ENCODE data around the gene DPM3. TPM values are rescaled to one million over a fixed set of nuclear protein-coding genes. Genes with fewer than 3 reads are reported as not detected.

DPM3 gene
- total RNA-seq, 1 donor from 2014 or later = 13.6 TPM

DNA sequence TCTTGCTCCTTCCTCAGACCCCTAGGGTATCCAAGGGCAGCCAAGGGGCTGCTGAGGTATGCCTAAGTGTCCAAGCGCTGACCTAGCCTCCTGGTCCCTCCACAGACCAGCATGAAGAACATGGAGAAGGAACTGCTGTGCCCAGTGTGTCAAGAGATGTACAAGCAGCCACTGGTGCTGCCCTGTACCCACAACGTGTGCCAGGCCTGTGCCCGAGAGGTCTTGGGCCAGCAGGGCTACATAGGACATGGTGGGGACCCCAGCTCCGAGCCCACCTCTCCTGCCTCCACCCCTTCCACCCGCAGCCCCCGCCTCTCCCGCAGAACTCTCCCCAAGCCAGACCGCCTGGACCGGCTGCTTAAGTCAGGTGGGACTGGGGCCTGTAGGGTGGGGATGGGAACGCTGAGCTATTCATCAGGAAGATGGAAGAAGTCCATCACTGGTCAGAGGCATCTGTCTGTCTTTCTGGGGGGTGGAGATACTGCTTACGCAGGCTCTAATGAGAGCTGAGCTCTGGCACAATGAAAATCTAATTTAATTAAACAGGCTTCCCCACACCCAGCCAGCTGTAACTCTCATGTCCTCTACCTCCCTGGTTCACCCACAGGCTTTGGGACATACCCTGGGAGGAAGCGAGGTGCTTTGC is 35.1 kb upstream of the DPM3 start:
- Histone ChIP-seq H3K27ac (ENCODE audit: low read depth, low read length) (no peak overlapping the region), H3K9ac (ENCODE audit: low read depth in 1 of 3, low read length in 3 of 3) (no peak overlapping the region), H3K27me3 (ENCODE audit: control insufficient read depth in 3 of 3, insufficient read depth in 3 of 3, low read length in 3 of 3) (peaks cover 12 to 13% (median 12%) of the 10 kb centered on the region in 3 donors), H3K36me3 (ENCODE audit: control insufficient read depth in 3 of 3, insufficient read depth in 3 of 3, low read length in 3 of 3) (peaks cover 0 to 3% (median under 1%) of the 10 kb centered on the region in 3 donors), H3K4me3 (ENCODE audit: low read length in 3 of 3) (no peak overlapping the region), H3K9me3 (ENCODE audit: control insufficient read depth in 3 of 3, low read length in 3 of 3) (no peaks in the 10 kb centered on the region), H3K4me1 (ENCODE audit: control insufficient read depth in 3 of 3, insufficient read depth in 3 of 3, low read length in 3 of 3) (peaks cover 13 to 27% (median 21%) of the 10 kb centered on the region in 3 donors)

DNA sequence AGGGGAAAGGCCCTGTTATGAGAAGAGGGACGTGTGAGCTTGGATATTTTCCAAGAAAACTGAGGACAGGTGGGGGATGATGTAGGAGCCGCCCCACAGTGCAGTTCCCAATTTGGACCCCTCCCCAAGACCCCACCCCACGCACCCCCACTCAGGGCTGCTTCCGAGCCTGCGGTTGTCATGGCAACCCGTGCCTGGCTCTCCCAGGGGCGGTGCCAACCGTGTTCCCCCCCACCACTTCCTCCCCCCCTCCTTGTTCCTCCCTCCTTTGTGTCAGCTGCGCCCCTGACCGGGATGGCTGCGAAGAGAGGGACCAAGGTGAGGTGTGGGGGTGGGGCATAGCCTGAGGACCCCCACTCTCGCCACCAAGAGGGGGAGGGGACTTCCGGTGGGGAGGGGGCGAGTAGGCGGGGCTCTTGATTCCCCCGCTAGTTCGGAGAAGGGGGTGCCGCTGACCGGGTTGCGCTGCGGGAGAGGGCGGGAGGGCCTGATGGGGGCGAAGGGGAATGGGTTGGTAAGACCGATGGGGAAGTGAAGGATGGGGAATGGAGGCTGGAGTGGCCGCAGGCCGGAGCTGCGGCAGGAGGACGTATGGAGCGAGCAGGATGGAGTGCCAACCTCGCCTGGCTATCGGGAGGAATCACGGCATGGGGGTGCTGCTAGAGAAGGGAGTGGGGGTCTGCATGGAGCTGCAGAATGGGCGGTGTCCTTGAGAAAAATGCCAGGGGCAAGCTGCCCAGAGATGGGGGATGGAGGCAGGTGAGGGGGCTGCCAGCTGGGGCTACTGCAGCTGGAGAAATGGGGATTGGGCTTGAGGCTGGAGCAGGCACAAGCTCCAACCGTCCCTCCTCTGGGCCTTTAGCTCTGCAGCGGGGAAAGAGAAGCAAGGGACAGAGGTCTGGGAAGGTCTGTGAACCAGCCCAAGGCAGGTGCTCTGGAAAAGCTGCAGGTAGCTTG is 34.3 kb upstream of the DPM3 start:
- Histone ChIP-seq H3K9ac (ENCODE audit: low read depth in 1 of 3, low read length in 3 of 3) (peak overlapping the region in 1 of 3 donors; percentile 8), H3K27ac (ENCODE audit: low read depth, low read length) (no peak overlapping the region), H3K27me3 (ENCODE audit: control insufficient read depth in 3 of 3, insufficient read depth in 3 of 3, low read length in 3 of 3) (peaks cover 12 to 13% (median 12%) of the 10 kb centered on the region in 3 donors), H3K9me3 (ENCODE audit: control insufficient read depth in 3 of 3, low read length in 3 of 3) (no peaks in the 10 kb centered on the region), H3K4me1 (ENCODE audit: control insufficient read depth in 3 of 3, insufficient read depth in 3 of 3, low read length in 3 of 3) (peaks cover 13 to 27% (median 21%) of the 10 kb centered on the region in 3 donors), H3K4me3 (ENCODE audit: low read length in 3 of 3) (peak overlapping the region in 1 of 3 donors; percentile 2), H3K36me3 (ENCODE audit: control insufficient read depth in 3 of 3, insufficient read depth in 3 of 3, low read length in 3 of 3) (peaks cover 2 to 9% (median 4%) of the 10 kb centered on the region in 3 donors)

GRCh38 chr1:155173478-155174323 is 33.4 kb upstream of the DPM3 start, which contains the start of gene TRIM46:
TRIM46 (plus strand) TSS chr1:155173849; CDS start chr1:155173967, 118 bp downstream.
- H3K4me1 ChIP-seq (ENCODE audit: control insufficient read depth in 3 of 3, insufficient read depth in 3 of 3, low read length in 3 of 3) = peaks cover 13 to 27% (median 21%) of the 10 kb centered on the region in 3 donors
- peaks cover 12 to 13% (median 12%) of the 10 kb centered on the region in 3 donors for H3K27me3 ChIP-seq (ENCODE audit: control insufficient read depth in 3 of 3, insufficient read depth in 3 of 3, low read length in 3 of 3)
- no peaks in the 10 kb centered on the region for H3K9me3 ChIP-seq (ENCODE audit: control insufficient read depth in 3 of 3, low read length in 3 of 3)
- H3K4me3 ChIP-seq (ENCODE audit: low read length in 3 of 3) = peak within 1 kb of the TSS; percentile 89 to 96 (median 93)
- H3K9ac ChIP-seq (ENCODE audit: low read depth in 1 of 3, low read length in 3 of 3) = peak within 1 kb of the TSS; percentile 91 to 97 (median 94)
- peaks cover 11 to 17% (median 11%) of the 10 kb centered on the region in 3 donors for H3K36me3 ChIP-seq (ENCODE audit: control insufficient read depth in 3 of 3, insufficient read depth in 3 of 3, low read length in 3 of 3)
- peak within 1 kb of the TSS; percentile 95 for H3K27ac ChIP-seq (ENCODE audit: low read depth, low read length)

GRCh38 chr1:155172732-155173477 is 32.6 kb upstream of the DPM3 start, which contains the start of gene KRTCAP2:
KRTCAP2 (minus strand) TSS chr1:155173304; CDS start chr1:155173224, 80 bp downstream.
- Histone ChIP-seq H3K27me3 (ENCODE audit: control insufficient read depth in 3 of 3, insufficient read depth in 3 of 3, low read length in 3 of 3) (peaks cover 12 to 13% (median 12%) of the 10 kb centered on the region in 3 donors), H3K4me1 (ENCODE audit: control insufficient read depth in 3 of 3, insufficient read depth in 3 of 3, low read length in 3 of 3) (peaks cover 13 to 27% (median 21%) of the 10 kb centered on the region in 3 donors), H3K4me3 (ENCODE audit: low read length in 3 of 3) (peak within 1 kb of the TSS; percentile 89 to 96 (median 93)), H3K36me3 (ENCODE audit: control insufficient read depth in 3 of 3, insufficient read depth in 3 of 3, low read length in 3 of 3) (peaks cover 11 to 19% (median 14%) of the 10 kb centered on the region in 3 donors), H3K27ac (ENCODE audit: low read depth, low read length) (peak within 1 kb of the TSS; percentile 95), H3K9me3 (ENCODE audit: control insufficient read depth in 3 of 3, low read length in 3 of 3) (no peaks in the 10 kb centered on the region), H3K9ac (ENCODE audit: low read depth in 1 of 3, low read length in 3 of 3) (peak within 1 kb of the TSS; percentile 91 to 97 (median 94))

GRCh38 chr1:155171836-155172731 is 31.8 kb upstream of the DPM3 start:
- Histone ChIP-seq H3K9ac (ENCODE audit: low read depth in 1 of 3, low read length in 3 of 3) (peak overlapping the region; percentile 91 to 97 (median 94)), H3K27ac (ENCODE audit: low read depth, low read length) (peak overlapping the region; percentile 95), H3K27me3 (ENCODE audit: control insufficient read depth in 3 of 3, insufficient read depth in 3 of 3, low read length in 3 of 3) (peaks cover 12 to 18% (median 12%) of the 10 kb centered on the region in 3 donors), H3K4me3 (ENCODE audit: low read length in 3 of 3) (peak overlapping the region; percentile 89 to 96 (median 93)), H3K4me1 (ENCODE audit: control insufficient read depth in 3 of 3, insufficient read depth in 3 of 3, low read length in 3 of 3) (peaks cover 18 to 35% (median 28%) of the 10 kb centered on the region in 3 donors), H3K9me3 (ENCODE audit: control insufficient read depth in 3 of 3, low read length in 3 of 3) (no peaks in the 10 kb centered on the region), H3K36me3 (ENCODE audit: control insufficient read depth in 3 of 3, insufficient read depth in 3 of 3, low read length in 3 of 3) (peaks cover 11 to 19% (median 14%) of the 10 kb centered on the region in 3 donors)

DNA sequence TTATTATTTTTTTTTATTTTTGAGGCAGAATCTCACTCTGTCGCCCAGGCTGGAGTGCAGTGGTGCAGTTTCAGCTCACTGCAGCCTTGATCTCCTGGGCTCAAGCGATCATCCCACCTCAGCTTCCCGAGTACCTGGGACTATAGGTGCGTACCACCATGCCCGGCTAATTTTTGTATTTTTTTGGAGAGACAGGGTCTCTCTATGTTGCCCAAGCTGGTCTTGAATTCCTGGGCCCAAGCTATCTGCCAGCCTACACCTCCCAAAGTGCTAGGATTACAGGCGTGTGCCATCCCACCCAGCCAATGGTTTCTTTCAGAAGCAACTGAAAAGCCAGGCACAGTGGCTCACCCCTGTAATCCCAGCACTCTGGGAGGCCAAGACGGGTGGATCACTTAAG is 30.5 kb upstream of the DPM3 start:
- Histone ChIP-seq H3K4me1 (ENCODE audit: control insufficient read depth in 3 of 3, insufficient read depth in 3 of 3, low read length in 3 of 3) (peaks cover 22 to 35% (median 32%) of the 10 kb centered on the region in 3 donors), H3K27me3 (ENCODE audit: control insufficient read depth in 3 of 3, insufficient read depth in 3 of 3, low read length in 3 of 3) (peaks cover 12 to 28% (median 21%) of the 10 kb centered on the region in 3 donors), H3K9ac (ENCODE audit: low read depth in 1 of 3, low read length in 3 of 3) (no peak overlapping the region), H3K9me3 (ENCODE audit: control insufficient read depth in 3 of 3, low read length in 3 of 3) (no peaks in the 10 kb centered on the region), H3K36me3 (ENCODE audit: control insufficient read depth in 3 of 3, insufficient read depth in 3 of 3, low read length in 3 of 3) (peaks cover 11 to 19% (median 14%) of the 10 kb centered on the region in 3 donors), H3K4me3 (ENCODE audit: low read length in 3 of 3) (no peak overlapping the region), H3K27ac (ENCODE audit: low read depth, low read length) (no peak overlapping the region)

DNA sequence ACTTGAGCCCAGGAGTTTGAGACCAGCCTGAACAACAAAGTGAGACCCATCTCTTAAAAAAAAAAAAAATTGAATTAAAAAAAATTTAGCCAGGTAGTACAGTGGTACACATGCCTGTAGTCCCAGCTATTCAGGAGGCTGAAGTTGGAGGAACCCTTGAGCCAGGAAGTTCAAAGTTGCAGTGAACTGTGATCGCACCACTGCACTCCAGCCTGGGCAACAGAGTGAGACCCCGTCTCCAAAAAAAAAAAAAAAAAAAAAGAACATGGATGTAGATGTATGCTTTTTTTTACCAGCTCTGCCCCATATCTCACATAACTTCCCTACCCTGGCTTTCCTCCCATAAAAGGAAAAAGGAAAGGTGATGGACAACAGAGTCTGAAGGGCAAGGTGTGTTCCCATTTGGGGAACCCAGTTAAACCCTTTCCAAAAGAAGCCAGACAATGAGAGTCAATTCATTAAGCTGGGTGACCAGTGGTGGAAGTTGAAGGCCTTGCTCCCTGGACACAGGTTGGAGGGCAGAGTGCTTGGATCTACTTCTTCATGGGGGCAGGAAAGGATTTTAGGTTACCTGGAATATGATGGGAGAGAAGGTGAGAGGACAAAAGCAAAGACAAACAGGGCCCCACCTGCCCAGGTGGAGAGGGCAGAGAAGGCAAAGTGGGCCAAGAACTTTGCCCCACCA is 29.9 kb upstream of the DPM3 start:
- no peak overlapping the region for H3K4me3 ChIP-seq (ENCODE audit: low read length in 3 of 3)
- peaks cover 11 to 26% (median 19%) of the 10 kb centered on the region in 3 donors for H3K27me3 ChIP-seq (ENCODE audit: control insufficient read depth in 3 of 3, insufficient read depth in 3 of 3, low read length in 3 of 3)
- H3K9me3 ChIP-seq (ENCODE audit: control insufficient read depth in 3 of 3, low read length in 3 of 3) = no peaks in the 10 kb centered on the region
- H3K27ac ChIP-seq (ENCODE audit: low read depth, low read length) = no peak overlapping the region
- H3K4me1 ChIP-seq (ENCODE audit: control insufficient read depth in 3 of 3, insufficient read depth in 3 of 3, low read length in 3 of 3) = peaks cover 22 to 36% (median 32%) of the 10 kb centered on the region in 3 donors
- H3K9ac ChIP-seq (ENCODE audit: low read depth in 1 of 3, low read length in 3 of 3) = no peak overlapping the region
- peaks cover 11 to 19% (median 14%) of the 10 kb centered on the region in 3 donors for H3K36me3 ChIP-seq (ENCODE audit: control insufficient read depth in 3 of 3, insufficient read depth in 3 of 3, low read length in 3 of 3)

- H3K36me3 ChIP-seq (ENCODE audit: control insufficient read depth in 3 of 3, insufficient read depth in 3 of 3, low read length in 3 of 3) = peaks cover 11 to 19% (median 14%) of the 10 kb centered on the region in 3 donors
- H3K9me3 ChIP-seq (ENCODE audit: control insufficient read depth in 3 of 3, low read length in 3 of 3) = no peaks in the 10 kb centered on the region
- H3K9ac ChIP-seq (ENCODE audit: low read depth in 1 of 3, low read length in 3 of 3) = no peak overlapping the region
- H3K27ac ChIP-seq (ENCODE audit: low read depth, low read length) = no peak overlapping the region
- peaks cover 22 to 36% (median 32%) of the 10 kb centered on the region in 3 donors for H3K4me1 ChIP-seq (ENCODE audit: control insufficient read depth in 3 of 3, insufficient read depth in 3 of 3, low read length in 3 of 3)
- H3K4me3 ChIP-seq (ENCODE audit: low read length in 3 of 3) = no peak overlapping the region
- peaks cover 4 to 20% (median 14%) of the 10 kb centered on the region in 3 donors for H3K27me3 ChIP-seq (ENCODE audit: control insufficient read depth in 3 of 3, insufficient read depth in 3 of 3, low read length in 3 of 3)
These were observed 29.2 kb upstream of the DPM3 start for GRCh38 chr1:155169541-155169940.

Data from skeletal muscle tissue (tissue), 4 donors.